ENCODE measurements around the gene GGNBP2.

The GGNBP2 gene

GRCh38 chr17:36628576-36628975 is 83.9 kb downstream of the GGNBP2 start:
- in situ Hi-C loops (cut with HindIII; ENCODE audit: low sequenced_read_pairs), result no loop called here

- in situ Hi-C loops (cut with HindIII; ENCODE audit: low sequenced_read_pairs), result no loop called here
These were observed 84.6 kb downstream of the GGNBP2 start for GRCh38 chr17:36629252-36629847.

- in situ Hi-C loops (cut with HindIII; ENCODE audit: low sequenced_read_pairs), result no loop called here
These were observed 85.3 kb downstream of the GGNBP2 start for GRCh38 chr17:36629970-36630502.

GRCh38 chr17:36631022-36631421 is 86.3 kb downstream of the GGNBP2 start:
- in situ Hi-C loops (cut with HindIII; ENCODE audit: low sequenced_read_pairs), result no loop called here

- in situ Hi-C loops (cut with HindIII; ENCODE audit: low sequenced_read_pairs), result no loop called here
These were observed 88.4 kb downstream of the GGNBP2 start for GRCh38 chr17:36632916-36633771.
